ENCODE measurements around the gene TMEM14A. TPM values are rescaled to one million over a fixed set of nuclear protein-coding genes. Genes with fewer than 3 reads are reported as not detected.
"Not testable (repeated sequence)": the region's sequence is repeated elsewhere in the genome, so short reads cannot be mapped to it uniquely, and the experiment has no call there.

TMEM14A gene
- total RNA-seq, 2 experiments from 2014 or later, result 22.5 to 25.3 TPM

DNA sequence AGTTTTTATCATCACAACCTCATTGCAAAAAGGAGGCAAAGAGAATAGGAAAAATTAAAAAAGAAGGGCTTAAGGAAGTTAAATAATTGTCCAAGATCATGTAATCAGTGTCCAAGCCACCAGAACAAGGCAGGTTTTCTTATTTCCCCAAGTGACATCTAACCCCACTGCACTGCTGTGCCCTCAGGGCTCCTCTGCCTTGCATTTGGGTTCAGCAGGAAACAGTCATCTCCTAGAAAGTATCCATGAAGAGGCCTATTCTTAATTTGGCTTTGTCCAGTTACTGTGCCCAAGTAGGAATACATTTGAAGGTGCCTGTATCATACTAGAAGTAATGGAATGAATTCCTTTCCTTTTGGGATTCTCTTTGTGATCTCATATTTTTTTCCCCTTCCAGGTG lies 10.5 kb downstream of the TMEM14A start:
- H3K4me1 Mint-ChIP-seq, result peaks cover 3% of the 10 kb centered on the region
- peaks cover 29% of the 10 kb centered on the region for H3K36me3 Mint-ChIP-seq (ENCODE audit: low read depth)
- H3K9me3 Mint-ChIP-seq, result no peaks in the 10 kb centered on the region
- CTCF ChIA-PET, result no interaction called here
- no peak overlapping the region for H3K27ac Mint-ChIP-seq
- H3K27me3 Mint-ChIP-seq, result no peaks in the 10 kb centered on the region
- no peak for DNase-seq
- no peak overlapping the region for H3K4me3 Mint-ChIP-seq
- POLR2A ChIA-PET, result no interaction called here

DNA sequence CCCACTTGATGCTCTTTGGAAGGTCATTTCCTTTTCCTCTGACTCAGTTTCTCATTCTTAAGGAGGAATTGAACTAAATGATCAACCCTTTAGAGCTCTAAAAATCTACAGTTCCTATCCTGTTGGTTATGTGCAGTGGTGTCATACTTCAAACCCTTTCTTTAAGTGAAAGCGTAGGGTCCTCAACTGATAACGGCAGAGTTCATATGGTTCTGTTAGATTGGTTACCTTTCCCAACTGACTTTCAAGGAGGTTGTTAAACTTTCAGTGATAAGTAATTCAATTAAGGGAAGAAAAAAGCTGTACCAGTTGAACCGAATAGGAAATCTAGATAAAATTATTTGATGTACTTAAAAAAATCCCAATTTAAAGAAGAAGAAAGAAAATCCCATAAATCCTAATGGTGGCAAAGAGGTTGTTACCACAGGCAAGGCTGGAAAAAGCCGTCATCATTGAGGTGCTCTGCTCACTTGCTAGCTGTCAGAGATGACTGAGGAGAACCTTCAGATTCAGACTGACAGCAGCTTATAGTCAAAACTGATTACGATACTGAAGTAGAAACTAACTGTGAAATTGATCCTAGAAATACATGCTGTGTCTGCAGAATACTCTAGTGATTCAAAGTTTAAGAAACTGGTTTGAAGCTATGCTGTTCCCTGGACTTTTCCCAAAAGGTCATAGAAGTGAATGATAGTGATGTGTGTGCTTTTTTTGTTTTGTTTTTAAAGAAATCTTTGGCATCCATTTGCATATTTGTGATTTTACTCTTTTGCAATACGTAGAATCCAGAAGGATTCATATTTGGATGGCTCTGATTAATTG lies 16.2 kb downstream of the TMEM14A start:
- Mint-ChIP-seq H3K36me3 (ENCODE audit: low read depth) (peaks cover 13% of the 10 kb centered on the region), H3K4me3 (no peak overlapping the region), H3K4me1 (peaks cover 3% of the 10 kb centered on the region), H3K27me3 (no peaks in the 10 kb centered on the region), H3K9me3 (no peaks in the 10 kb centered on the region), H3K27ac (no peak overlapping the region)
- CTCF ChIA-PET, result interaction anchor here (1.2 kb wide), 1 partner anchor 9 kb away, joined by 3 read pairs; no protein-coding TSS in a partner anchor
- DNase-seq, result no peak
- POLR2A ChIA-PET, result no interaction called here

- CTCF ChIA-PET, result no interaction called here
- no peak overlapping the region for H3K4me3 Mint-ChIP-seq
Measured at GRCh38 chr6:52689857-52690256, 18.9 kb downstream of the TMEM14A start.

GRCh38 chr6:52691718-52692117 lies 20.8 kb downstream of the TMEM14A start:
- Mint-ChIP-seq H3K9me3 (no peaks in the 10 kb centered on the region), H3K27me3 (peaks cover 3% of the 10 kb centered on the region), H3K27ac (no peak overlapping the region), H3K36me3 (ENCODE audit: low read depth) (no peaks in the 10 kb centered on the region), H3K4me3 (no peak overlapping the region), H3K4me1 (no peaks in the 10 kb centered on the region)
- POLR2A ChIA-PET, result no interaction called here
- no peak for DNase-seq
- CTCF ChIA-PET, result no interaction called here

More at GRCh38 chr6:52689857-52690256, 18.9 kb downstream of the TMEM14A start:
- H3K4me1 Mint-ChIP-seq, result peaks cover 2% of the 10 kb centered on the region
- no peak overlapping the region for H3K27ac Mint-ChIP-seq
- POLR2A ChIA-PET, result no interaction called here
- H3K27me3 Mint-ChIP-seq, result no peaks in the 10 kb centered on the region
- peaks cover 3% of the 10 kb centered on the region for H3K36me3 Mint-ChIP-seq (ENCODE audit: low read depth)
- no peaks in the 10 kb centered on the region for H3K9me3 Mint-ChIP-seq
- no peak for DNase-seq

DNA sequence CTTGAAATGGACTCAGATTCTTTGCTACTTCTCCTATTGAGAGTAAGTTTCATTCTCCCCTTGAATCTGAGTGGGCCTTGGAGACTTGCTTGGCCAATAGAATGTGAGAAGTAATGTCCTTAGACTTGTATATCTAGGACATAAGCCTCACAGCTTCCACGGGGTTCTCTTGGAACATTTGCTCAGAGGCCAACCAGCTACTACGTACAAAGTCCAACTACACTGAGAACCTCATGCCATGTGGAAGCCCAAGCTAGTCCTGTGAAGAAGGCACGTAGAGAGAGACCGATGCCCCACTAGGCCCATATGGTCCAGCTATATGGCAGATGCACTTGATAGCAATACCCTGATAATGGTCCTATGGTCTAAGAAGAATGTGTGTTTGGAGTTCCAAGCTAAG lies 22.9 kb downstream of the TMEM14A start:
- H3K27ac Mint-ChIP-seq, result no peak overlapping the region
- no peaks in the 10 kb centered on the region for H3K36me3 Mint-ChIP-seq (ENCODE audit: low read depth)
- peaks cover 12% of the 10 kb centered on the region for H3K27me3 Mint-ChIP-seq
- ChIA-PET POLR2A (no interaction called here), CTCF (interaction anchor here (0.9 kb wide), 1 partner anchor 12 kb away, joined by 3 read pairs; no protein-coding TSS in a partner anchor)
- no peaks in the 10 kb centered on the region for H3K4me1 Mint-ChIP-seq
- H3K9me3 Mint-ChIP-seq, result no peaks in the 10 kb centered on the region
- H3K4me3 Mint-ChIP-seq, result no peak overlapping the region
- DNase-seq, result no peak

GRCh38 chr6:52694404-52694803 lies 23.5 kb downstream of the TMEM14A start:
- Mint-ChIP-seq H3K9me3 (no peaks in the 10 kb centered on the region), H3K27me3 (peaks cover 12% of the 10 kb centered on the region), H3K4me3 (no peak overlapping the region), H3K27ac (no peak overlapping the region), H3K4me1 (no peaks in the 10 kb centered on the region), H3K36me3 (ENCODE audit: low read depth) (no peaks in the 10 kb centered on the region)
- CTCF ChIA-PET, result interaction anchor here (0.9 kb wide), 1 partner anchor 12 kb away, joined by 3 read pairs; no protein-coding TSS in a partner anchor
- DNase-seq, result no peak
- POLR2A ChIA-PET, result no interaction called here

GRCh38 chr6:52696418-52696817 lies 25.5 kb downstream of the TMEM14A start:
- Mint-ChIP-seq H3K27ac (no peak overlapping the region), H3K36me3 (ENCODE audit: low read depth) (no peaks in the 10 kb centered on the region), H3K9me3 (no peaks in the 10 kb centered on the region), H3K4me1 (no peaks in the 10 kb centered on the region), H3K4me3 (no peak overlapping the region), H3K27me3 (peaks cover 19% of the 10 kb centered on the region)
- no peak for DNase-seq
- POLR2A ChIA-PET, result no interaction called here
- CTCF ChIA-PET, result interaction anchor here (1.3 kb wide), 1 partner anchor 12 kb away, joined by 3 read pairs; no protein-coding TSS in a partner anchor

- Mint-ChIP-seq H3K36me3 (ENCODE audit: low read depth) (no peaks in the 10 kb centered on the region), H3K9me3 (no peaks in the 10 kb centered on the region), H3K27me3 (peaks cover 25% of the 10 kb centered on the region), H3K4me3 (no peak overlapping the region), H3K27ac (no peak overlapping the region), H3K4me1 (no peaks in the 10 kb centered on the region)
- POLR2A ChIA-PET, result no interaction called here
- no peak for DNase-seq
- CTCF ChIA-PET, result no interaction called here
Measured at GRCh38 chr6:52697903-52698302, 27.0 kb downstream of the TMEM14A start.

GRCh38 chr6:52704060-52704459 lies 33.1 kb downstream of the TMEM14A start:
- Mint-ChIP-seq H3K4me1 (no peaks in the 10 kb centered on the region), H3K9me3 (peaks cover 2% of the 10 kb centered on the region), H3K36me3 (ENCODE audit: low read depth) (peaks cover 1% of the 10 kb centered on the region), H3K27ac (no peak overlapping the region), H3K27me3 (peaks cover 23% of the 10 kb centered on the region), H3K4me3 (no peak overlapping the region)
- no peak for DNase-seq
- ChIA-PET POLR2A (no interaction called here), CTCF (no interaction called here)

DNA sequence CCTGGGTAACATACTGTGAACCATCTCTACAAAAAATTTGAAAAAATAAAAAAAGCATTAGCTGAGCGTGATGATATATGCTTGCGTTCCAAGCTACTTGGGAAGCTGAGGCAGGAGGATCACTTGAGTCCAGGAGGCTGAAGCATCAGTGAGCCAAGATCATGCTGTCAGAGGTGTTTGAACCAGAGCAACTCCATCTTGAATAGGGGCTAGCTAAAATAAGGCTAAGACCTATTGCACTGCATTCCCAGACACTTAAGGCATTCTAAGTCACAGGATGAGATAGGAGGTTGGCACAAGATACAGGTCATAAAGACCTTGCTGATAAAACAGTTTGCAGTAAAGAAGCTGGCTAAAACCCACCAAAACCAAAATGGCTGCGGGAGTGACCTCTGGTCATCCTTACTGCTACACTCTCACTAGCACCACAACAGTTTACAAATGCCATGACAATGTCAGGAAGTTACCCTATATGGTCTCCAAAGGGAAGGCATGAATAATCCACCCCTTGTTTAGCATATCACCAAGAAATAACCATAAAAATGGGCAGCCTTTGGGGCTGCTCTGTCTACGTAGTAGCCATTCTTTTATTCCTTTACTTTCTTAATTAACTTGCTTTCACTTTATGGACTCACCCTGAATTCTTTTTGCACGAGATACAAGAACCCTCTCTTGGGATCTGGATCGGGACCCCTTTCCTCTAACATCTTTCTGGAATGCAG lies 34.0 kb downstream of the TMEM14A start:
- DNase-seq; H3K36me3 Mint-ChIP-seq (ENCODE audit: low read depth); H3K4me1 Mint-ChIP-seq; POLR2A ChIA-PET; H3K4me3 Mint-ChIP-seq; CTCF ChIA-PET; H3K9me3 Mint-ChIP-seq; H3K27ac Mint-ChIP-seq: not testable (repeated sequence)
- peaks cover 21% of the 10 kb centered on the region for H3K27me3 Mint-ChIP-seq

- Mint-ChIP-seq H3K4me3 (no peak overlapping the region), H3K36me3 (ENCODE audit: low read depth) (peaks cover 1% of the 10 kb centered on the region), H3K27me3 (peaks cover 17% of the 10 kb centered on the region), H3K27ac (no peak overlapping the region), H3K4me1 (no peaks in the 10 kb centered on the region), H3K9me3 (peaks cover 4% of the 10 kb centered on the region)
- ChIA-PET POLR2A (no interaction called here), CTCF (interaction anchor here (1.3 kb wide), 1 partner anchor 12 kb away, joined by 3 read pairs; no protein-coding TSS in a partner anchor)
- no peak for DNase-seq
Measured at GRCh38 chr6:52706001-52706400, 35.1 kb downstream of the TMEM14A start.

GRCh38 chr6:52707963-52708680 lies 37.2 kb downstream of the TMEM14A start:
- ChIA-PET POLR2A (no interaction called here), CTCF (interaction anchor here (0.8 kb wide), 1 partner anchor 11 kb away, joined by 3 read pairs; no protein-coding TSS in a partner anchor)
- Mint-ChIP-seq H3K4me3 (no peak overlapping the region), H3K4me1 (no peaks in the 10 kb centered on the region), H3K9me3 (peaks cover 4% of the 10 kb centered on the region), H3K27ac (no peak overlapping the region), H3K36me3 (ENCODE audit: low read depth) (peaks cover 1% of the 10 kb centered on the region), H3K27me3 (peaks cover 10% of the 10 kb centered on the region)
- DNase-seq, result no peak

DNA sequence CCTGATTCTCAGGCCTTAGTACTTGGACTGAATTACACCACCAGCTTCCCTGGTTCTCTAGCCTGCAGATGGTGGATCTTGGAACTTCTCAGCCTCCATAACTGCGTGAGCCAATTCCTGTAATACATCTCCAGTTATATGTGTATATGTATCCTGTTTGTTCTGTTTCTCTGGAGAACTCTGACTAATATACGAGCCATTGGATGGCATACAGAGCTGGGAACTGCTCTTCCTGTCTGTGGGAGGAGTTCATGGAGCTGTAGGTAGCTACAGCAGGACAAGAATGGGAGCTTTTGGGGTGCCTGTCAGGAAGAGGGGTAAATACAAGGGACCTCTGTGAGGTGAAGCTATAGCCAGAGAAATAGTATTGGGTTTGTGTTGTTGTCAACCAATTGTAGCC lies 41.2 kb downstream of the TMEM14A start:
- Mint-ChIP-seq H3K9me3 (peaks cover 4% of the 10 kb centered on the region), H3K36me3 (ENCODE audit: low read depth) (peaks cover 1% of the 10 kb centered on the region), H3K27ac (no peak overlapping the region), H3K4me1 (no peaks in the 10 kb centered on the region), H3K27me3 (no peaks in the 10 kb centered on the region), H3K4me3 (no peak overlapping the region)
- POLR2A ChIA-PET, result no interaction called here
- CTCF ChIA-PET, result no interaction called here
- no peak for DNase-seq

Measured in activated CD4-positive, alpha-beta T cell treated with anti-CD3 and anti-CD28 coated beads, Interleukin-2, amount 10 ng/mL, durations not matched to agents 7 days and 5 days (primary cell).